NCI-H128 (cell line): ENCODE measurements around the gene SELENOS.

ENCODE experiments used
- DNase-seq: peaks from one replicate; lab custom pipeline; 2025; ENCODE audit not compliant: unreplicated experiment; lab: John Stamatoyannopoulos, UW

Gene SELENOS, protein sequence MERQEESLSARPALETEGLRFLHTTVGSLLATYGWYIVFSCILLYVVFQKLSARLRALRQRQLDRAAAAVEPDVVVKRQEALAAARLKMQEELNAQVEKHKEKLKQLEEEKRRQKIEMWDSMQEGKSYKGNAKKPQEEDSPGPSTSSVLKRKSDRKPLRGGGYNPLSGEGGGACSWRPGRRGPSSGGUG

DNA sequence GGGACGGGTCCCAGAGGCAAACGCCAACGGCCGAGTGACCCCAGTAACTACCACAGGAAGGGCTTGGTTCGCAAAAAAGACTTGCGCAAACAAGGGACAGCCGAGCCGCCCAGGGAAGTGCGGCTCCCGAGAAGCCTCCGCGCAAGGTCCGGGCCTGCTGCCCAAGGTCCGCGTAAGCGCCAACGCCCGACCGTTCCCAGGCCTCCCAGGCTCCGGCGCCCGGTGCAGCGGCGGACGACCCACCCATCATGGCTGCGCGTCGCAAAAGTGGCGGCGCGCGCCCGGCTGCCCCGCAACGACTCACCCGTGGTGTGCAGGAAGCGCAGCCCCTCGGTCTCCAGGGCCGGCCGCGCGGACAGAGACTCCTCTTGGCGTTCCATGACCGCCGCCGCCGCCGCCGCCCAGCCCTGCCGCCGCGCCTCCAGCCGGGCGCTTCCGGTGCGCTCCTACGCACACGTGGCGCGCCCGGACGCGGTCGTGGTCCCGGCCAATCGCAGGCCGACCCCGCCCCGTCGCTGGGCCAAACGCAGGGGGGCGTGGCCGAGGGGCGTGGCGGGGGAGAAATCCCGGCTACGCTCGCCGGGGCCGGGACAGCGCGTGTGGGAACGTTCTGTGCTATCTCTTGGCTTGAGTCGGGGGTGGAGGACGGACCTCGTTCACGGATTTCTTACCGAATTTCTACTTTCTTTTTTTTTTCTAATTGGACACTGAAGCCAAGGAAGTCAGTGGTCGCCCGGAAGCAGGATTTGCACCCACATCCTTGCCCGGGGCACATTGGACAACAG lies at the start of gene SELENOS:
Gene SELENOS, minus strand, starts transcription at position 448 of the 785 bp plus-strand sequence. Its CDS starts 68 bp downstream, at position 380.
- DNase-seq: peak; percentile 54

DNA sequence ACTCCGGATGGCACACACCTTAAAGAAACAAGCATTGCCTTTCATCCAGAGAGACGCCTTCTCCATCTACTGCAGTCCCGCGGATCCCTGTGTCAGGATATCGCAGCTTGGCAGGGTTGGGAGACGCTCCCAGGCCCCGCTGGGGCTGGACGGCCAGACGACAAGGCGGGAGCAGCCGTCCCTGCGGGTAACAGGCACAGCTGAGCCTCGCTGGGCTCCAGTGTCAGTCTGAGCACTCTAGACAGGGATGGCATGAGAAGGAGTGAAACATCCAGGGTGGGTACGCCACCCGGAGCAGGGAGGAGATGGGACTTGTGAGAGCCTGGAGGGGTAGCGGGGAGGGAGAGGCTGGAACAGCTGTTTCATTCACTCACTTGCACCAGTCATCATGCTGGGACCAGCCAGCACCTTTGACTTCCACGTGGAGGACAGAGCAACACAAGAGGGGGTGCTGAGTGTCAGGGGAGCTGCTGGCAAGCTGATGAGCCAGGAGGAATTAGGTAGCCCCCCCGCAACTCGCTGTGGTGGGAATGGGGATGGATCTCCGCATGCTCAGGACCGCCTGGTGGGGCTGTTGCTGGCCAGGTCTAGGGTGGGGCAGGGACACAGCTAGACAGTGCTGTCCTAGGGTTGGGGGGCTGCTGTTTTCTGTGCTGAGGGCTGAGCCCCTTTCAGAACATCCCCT lies 49.3 kb upstream of the SELENOS start:
- DNase-seq: no peak

DNA sequence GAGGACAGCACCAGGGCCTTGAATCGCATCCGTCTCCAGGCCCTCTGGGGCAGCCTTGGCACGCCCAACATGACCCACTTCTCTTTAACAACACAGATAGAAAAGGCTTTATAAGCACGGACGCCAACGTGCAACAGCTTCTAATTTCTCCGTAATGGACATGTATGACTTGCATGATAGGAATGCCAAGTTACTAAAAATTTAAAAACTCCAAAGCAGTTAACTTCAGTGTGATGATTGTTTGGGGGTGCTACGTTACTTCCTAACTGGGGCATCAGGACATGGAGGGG lies 48.7 kb upstream of the SELENOS start:
- DNase-seq: no peak

DNA sequence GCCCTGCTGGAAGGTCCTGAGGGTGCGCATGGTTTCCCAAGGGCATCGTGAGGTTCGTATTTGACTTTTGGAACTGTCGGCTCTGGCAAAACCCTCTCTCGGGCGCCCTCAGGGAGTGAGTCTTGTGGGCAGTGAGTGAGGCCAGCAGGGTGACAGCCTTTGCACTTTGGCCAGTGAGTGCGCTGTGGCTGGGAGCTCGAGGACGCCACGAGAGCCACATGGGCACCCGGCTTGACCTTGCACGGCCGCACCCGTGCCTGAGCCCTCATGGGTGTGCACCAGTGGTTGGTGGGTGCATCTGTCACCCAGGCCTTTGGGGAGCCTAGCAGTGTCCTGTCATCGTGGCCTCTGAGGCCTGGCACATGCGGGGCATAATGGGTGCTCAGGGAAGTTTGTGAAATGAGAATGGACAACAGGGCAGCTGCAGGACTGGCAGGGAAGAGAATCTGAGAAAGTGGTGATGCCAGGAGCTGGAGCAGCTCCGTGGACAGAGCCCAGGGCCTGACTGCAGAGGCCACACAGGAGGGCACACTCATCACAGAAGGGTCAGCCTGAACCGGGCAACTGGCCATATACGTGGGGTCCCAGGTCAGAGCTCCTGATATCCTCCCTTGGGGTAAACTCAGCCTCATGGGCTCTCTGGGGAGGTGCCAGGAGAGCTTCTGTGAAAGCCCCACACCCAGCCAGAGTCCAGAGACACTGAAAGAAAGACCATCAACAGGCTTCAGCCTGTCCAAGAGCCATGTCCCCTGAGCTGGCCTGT lies 48.2 kb upstream of the SELENOS start:
- no peak for DNase-seq

DNA sequence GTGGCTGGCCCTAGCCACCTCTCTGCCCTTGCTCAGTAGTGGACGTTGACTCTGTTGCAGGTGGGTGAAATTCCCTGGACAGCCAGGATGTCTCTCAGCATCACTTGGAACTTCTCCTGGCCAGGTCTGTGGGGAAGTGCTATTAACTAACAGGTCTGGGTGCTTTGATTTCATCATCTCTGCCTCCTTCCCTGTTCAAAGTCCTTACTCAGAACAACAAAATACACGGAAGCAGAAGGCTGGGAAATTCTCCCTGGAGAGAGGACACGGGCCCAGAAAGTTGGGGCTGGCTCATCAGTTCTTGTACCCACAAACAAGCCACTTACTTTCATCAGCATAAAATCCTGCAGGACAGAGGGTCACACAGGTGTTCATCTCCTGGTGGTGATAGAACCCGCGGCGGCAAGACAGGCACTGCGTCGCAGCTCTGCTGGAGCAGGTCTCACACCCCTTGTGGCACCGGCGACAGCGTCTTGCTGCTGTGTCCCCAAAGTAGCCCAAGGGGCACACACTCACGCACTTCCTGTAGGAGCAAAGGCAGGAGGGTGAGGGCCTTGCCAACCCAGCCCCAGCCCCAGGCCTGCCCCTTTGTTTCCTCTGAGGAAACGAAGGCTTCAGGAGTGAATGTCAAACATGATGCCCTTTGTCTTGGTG lies 47.4 kb upstream of the SELENOS start:
- no peak for DNase-seq

DNA sequence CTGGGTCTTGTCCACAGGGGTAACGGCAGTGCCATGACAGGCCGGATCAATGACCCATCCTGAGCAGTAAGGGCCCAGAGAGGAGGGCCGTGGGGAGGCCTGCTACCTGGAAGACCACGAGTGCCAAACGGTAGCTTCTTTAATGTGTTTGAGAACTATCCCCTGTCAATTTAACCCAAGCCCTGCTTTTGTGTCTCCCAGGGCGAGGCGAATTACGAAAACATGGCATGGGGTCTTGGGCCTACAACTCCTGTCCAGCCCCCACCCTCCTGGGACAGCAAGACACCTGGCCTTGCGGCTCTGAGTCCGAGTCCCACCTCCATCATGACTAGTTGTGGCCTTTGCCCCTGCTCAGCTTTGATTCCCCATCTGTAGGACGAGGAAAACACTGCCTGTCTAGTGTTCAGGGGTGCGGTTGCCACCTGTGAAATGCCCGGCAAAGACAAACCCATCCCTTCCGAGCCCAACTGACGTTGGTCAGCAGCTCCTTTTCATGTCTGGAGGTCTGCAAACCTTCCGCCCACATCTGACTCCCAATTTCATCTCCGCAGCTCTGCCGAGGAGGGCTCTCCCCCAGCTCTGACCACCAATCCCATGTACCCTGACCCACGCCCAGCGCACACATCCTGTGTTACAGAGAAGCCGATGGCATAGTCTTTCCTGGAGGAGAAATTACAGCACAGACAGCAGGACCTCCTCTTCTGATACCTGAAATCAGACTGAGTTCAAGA lies 46.7 kb upstream of the SELENOS start:
- DNase-seq: no peak

DNA sequence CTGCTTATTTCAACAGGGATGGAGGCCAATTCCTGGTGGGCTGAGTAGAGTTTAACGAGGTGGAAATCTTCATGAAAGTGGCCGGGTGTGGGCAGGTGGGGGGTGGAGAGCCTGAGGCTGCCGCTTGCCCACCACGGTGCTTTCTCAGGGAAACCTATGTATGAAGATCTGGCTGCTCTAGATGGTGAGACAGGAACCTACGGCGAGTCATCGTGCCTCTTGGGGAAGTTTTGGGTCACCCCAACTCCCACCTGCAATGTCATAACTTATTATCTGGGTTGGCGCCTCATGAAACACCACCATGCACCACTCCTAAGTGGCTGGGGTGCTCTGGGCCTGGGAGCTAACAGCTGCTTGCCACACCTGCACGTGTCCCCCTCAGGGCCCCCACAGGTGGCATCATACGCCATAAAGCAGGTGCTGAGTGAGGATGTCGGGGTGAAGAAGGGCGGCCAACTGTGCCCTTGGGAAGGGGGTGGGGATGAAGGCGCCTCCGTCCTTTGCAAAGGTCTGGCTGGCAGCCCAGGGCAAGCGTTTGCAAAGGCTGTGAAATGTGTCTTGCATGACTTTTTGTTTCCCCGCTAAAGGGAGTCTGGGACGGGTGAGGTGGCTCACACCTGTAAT lies 45.7 kb upstream of the SELENOS start:
- DNase-seq: no peak

DNA sequence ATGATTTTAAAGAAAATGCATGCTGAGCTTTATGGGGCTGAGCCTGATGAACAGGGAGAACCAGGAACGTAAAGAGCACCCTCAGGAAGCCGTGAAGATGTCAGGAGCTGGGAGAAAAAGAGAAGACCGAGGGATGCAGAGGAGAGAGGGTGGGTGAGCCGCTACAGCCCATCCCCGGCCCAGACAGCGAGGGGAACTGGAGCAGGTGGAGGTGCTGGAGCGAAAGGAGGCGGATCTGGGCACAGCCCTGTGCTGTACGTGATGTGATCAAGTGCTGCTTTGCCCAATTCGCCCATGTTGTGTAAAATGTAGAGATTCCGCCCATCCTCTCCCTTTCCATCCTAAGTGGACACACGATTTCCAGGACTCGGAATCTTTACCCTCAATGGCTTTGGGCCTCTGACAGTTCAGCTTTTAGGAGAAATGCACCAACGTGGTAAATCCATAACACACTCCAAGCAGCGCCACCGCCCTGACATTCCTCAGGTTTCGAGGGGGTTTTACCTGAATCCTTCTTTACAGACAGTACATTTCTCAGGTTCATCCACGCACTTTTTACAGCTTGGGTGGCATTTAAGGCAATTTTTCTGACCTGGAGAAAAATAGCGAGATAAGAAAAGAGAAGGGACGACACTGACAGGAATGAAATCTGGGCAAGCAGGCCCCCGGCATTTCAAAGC lies 44.9 kb upstream of the SELENOS start:
- no peak for DNase-seq

DNA sequence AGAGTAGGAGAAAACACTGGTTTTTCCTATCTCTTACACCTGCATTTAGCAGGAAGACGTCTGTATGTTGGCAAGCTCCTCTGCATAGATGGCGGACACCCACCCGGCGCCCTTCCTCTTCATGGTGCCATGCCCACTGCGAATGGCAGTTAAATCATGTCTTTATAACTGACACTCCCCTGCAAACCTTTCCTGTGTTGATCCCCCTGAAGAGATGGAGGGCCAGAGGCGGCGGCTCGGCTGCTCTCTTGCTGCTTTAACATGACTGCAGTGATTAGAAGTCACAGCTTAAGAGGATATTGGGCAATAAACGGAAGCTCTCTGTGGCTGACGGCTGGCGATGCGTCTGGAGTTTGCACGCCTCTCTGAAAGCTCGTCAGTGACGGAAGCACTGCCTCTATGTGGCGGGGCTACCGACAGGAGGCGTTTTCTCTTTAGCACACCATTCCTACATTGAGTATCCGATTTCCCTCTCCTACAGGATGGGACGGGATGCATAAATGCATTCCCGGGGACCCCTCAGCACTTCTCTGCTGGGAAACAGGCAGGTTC lies 43.3 kb upstream of the SELENOS start:
- no peak for DNase-seq

DNA sequence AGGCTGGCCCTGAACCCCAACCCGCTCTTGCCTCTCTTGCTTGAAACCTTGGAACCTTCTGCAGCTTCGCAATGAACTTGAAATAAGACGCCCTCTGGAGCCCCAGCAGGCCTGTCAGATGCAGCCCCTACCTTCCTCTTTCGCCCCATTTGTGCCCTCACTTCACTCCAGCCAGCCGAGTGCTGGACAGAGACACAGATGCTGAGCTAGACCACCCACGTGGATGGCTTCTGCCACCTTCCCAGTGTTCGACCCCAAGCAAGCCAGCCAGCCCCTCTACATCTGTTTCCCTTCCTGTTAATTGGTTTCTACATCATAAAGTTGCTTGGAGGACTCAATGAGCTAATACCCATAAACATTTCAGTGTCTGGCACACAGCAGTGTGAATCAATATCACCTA lies 41.6 kb upstream of the SELENOS start:
- no peak for DNase-seq

DNA sequence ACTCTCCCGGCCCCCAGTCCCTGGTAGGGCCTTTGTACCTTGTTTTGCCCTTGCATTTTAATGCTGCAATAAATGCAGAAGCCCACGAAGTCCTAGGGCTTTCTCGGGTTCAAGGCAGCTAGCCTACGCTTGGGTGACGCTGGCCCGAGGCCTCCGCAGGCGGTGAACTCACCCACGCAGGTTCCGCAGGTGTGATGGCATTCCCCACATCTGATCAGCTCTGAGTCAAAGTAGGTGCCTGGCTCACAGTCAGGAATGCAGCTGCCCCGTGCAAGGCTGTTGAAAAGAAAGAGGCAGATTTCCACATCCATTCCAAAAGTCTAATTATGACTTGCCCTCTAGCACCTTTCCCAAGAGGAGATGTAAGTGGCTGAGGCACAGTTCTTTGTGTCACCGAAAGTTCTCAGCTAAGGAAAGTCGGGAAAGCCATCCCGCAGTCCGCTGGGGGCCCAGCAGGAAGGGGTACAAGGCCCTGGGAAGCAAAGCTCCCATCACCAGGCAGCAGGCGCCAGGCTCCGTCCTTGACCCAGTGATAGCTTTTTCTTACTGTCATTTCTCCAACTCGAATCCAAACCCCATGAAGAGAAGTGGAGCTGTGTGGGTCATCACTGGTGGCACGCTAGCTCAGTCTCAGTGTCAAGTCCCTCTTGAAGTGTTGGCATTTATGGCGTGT lies 41.0 kb upstream of the SELENOS start:
- DNase-seq: no peak

DNA sequence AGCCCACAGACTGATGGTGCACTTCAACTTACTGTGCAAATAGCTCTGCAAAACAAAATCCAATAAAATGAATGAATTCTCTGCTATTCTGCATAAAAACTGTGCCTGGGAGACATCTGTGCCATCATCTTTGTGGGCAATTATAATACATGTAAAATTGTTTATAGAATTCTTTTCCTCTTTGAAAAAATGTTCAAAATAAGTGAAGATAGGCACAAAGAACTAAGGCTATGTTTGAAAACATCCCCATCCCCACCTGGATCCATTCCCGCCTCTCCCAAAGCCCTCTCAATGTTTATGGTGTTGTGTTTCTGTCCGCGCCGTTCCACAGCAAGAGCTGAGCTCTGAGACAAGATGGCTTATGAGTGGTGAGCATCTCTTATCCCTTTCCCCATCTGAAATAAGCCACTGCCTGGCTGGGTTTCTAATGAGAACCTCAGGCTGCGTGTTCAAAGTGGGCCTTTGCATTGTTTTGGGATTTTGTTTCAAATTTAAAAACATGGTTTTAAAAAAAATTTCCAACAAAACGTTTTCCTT lies 40.1 kb upstream of the SELENOS start:
- DNase-seq: no peak

DNA sequence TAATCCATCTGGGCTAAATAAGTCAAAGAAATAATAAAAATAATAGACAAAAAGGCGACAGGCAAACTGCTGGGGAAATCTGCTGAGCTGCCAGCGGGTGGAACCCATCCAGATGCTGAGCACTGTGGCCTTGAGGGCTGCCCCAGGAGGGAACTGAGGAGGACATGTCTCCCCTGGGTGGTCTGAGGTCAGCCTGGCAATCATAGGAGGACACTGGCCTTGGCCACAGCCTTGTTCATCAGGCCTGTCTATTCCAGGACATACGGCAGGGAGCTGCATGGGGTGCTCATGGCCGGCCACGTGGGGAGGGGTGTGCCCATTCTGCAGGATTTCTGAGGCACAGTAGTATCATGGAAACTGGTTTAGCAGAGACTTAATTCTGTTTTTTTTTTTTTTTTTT lies 39.2 kb upstream of the SELENOS start:
- DNase-seq: no peak

DNA sequence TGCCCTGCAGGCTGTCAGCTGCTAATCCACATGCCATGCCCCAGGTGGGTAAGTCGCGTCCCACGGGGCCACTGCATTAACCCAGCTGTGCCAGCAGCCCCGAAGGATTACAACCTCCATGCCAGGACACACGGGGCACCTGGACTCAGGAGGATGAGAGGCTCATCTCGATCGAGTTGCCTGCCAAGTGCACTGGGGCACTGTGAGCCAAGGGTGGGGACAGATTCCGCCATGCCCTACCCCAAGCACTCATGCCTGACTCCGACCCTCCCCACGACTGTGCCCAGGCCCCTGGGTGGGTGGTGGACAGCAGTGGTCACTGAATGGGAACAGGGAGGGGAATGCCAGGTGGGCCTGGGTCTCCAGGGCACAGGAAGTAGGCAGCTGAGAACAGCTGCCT lies 38.5 kb upstream of the SELENOS start:
- DNase-seq: no peak

DNA sequence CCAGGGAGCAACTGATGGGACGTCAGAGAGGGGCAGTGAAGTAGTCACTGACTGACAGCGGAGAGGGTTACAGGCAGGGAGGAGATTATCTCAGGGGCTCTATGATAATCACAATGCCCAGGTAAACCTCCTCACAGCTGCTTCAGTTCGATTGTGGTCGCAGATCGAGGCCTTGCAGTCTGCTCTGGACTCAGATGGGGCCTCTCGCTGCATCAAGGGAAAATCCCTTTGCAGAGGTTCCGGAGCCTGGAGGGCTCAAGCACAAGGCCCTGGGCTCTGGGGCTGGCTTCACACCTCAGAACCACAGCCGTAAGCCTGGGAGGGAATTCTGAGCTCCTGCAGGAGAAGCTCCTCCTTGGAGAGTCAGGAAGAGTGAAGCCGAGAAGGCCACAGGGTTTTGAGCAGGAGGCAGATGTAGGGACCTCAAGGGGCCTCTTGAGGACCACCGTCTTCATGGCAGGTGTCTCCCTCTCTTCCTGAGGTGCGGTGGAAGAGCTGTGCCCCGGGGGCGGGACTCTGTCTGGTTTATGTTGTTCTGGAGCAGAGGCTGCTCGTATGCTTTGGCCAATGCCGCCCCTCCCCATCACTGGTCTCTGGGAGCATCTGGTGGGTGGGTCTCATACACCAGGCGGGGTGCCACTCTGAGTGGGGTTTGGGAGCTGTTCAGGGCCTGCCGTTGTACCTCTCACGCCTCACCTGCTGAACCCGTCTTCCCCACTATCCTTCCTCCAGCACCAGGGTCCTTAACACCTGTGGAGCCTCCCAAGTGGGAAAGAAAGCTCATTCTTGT lies 37.2 kb upstream of the SELENOS start:
- no peak for DNase-seq

DNA sequence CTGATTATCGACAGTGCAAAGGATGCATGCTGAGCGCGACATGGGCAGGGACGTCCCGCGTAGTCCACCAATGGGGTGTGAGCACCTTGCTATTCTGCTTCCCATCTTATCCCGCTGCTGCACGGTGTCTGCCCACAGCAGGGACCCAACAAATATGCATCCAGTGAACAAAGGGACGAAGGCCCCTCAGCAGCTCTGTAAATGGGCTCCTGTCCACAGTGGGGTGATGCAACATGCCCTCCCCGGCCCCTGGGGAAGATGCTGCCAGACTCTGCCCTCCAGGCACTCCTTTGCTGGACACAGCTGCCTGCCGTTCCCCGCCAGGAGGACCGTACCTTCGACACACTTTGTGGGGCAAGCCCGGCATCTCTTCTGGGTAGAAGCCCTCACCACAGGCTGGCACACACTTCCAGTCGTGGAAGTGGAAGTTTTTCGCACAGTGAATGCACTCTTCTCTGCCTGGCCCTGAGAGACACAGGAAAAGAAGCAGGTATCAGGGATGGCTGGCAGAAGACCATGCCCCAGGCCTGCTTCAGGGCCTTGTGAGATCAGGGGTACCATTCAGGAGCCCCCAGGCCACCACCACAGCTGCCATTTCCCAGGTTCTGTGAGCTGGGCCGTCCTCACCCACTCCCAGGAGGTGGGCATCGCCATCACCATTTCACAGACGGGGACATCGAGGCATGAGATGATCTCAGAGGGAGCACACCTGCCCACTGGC lies 35.9 kb upstream of the SELENOS start:
- DNase-seq: no peak

DNA sequence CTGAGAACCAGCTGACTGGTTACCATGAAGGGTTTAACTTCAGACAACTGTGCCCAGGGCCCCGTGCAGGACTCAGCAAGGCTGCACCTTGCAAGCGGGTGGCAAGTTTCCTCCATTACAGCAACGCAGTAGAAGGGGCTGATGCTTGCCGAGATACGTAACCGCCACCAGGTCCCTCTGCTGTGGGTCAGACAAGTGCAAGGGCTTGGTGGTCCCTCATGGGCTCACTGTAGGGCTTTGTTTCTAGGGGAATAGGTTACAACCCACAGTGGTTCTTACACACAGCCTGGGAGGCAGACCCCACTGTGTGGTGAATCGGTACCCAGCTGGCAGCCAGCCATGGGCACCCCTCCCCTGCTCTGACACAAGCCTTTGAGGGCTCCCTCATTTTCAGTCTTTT lies 33.2 kb upstream of the SELENOS start:
- DNase-seq: no peak
